Stomach (tissue), 4 donors: ENCODE results near the gene FXR2.

Experiments used
- EP300 ChIP-seq: sonication (generic); formaldehyde crosslinking; IDR thresholded peaks from one replicate; pipeline ENCODE4 v1.6.1; 2017; ENCODE audit warnings: antibody characterized with exemption
- POLR2A ChIP-seq, 4 donors: fragments of 450-650 bp; IDR thresholded peaks; one replicate each; pipeline ENCODE4 v1.6.1; 2016; ENCODE audit warnings: antibody characterized with exemption in 4 of 4, control low read depth in 2 of 4, mild to moderate bottlenecking in 1 of 4, moderate library complexity in 1 of 4
- POLR2AphosphoS5 ChIP-seq, 3 donors: sonication (generic); formaldehyde crosslinking; IDR thresholded peaks; one replicate each; pipeline ENCODE4 v1.6.1; 2016; ENCODE audit warnings: antibody characterized with exemption in 3 of 3
- TF ChIP-seq, protein P1 (sequence below), 7 experiments: fragments of 450-650 bp in 4 of 7; fragments of 200-600 bp in 3 of 7; sonication (generic) in 3 of 7; IDR thresholded peaks; one replicate each; pipeline ENCODE4 v1.5.1; 2016 to 2019; ENCODE audit warnings: antibody characterized with exemption in 7 of 7, control low read depth in 2 of 7, mild to moderate bottlenecking in 1 of 7

DNA sequence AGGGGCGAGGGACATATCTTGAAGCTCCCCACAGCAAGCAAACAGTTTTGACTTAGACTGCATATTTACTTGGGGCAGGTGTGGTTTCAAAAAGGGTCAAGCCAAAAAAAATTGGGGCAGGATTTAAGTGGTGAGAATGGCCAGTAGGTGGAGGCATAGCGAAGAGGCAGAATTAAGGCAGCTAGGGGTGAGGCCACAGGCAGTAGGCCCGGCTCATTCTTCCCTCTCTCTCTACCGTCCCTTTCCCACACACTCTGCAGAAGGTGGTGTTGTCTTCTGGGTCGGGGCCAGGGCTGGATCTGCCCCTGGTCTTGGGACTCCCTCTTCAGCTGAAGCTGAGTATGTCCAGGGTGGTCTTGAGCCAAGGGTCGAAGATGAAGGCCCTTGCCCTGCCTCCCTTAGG is 17.8 kb upstream of the FXR2 start:
- TF ChIP-seq, protein P1, sequence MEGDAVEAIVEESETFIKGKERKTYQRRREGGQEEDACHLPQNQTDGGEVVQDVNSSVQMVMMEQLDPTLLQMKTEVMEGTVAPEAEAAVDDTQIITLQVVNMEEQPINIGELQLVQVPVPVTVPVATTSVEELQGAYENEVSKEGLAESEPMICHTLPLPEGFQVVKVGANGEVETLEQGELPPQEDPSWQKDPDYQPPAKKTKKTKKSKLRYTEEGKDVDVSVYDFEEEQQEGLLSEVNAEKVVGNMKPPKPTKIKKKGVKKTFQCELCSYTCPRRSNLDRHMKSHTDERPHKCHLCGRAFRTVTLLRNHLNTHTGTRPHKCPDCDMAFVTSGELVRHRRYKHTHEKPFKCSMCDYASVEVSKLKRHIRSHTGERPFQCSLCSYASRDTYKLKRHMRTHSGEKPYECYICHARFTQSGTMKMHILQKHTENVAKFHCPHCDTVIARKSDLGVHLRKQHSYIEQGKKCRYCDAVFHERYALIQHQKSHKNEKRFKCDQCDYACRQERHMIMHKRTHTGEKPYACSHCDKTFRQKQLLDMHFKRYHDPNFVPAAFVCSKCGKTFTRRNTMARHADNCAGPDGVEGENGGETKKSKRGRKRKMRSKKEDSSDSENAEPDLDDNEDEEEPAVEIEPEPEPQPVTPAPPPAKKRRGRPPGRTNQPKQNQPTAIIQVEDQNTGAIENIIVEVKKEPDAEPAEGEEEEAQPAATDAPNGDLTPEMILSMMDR (IDR thresholded peaks at IDR 0.05): peak in 5 of 7 experiments; percentile 8 to 54 (median 33)
- TF ChIP-seq EP300 (no peak), POLR2AphosphoS5 (IDR thresholded peaks at IDR 0.05) (peak in 1 of 3 donors; percentile 3), POLR2A (IDR thresholded peaks at IDR 0.05) (no peak)
